Uterus (tissue), 2 donors: ENCODE results near the gene CHD5.

Experiments
- POLR2A ChIP-seq, 2 donors: fragments of 450-650 bp; IDR thresholded peaks; one replicate each; pipeline ENCODE4 v1.6.1; 2016; ENCODE audit warnings: antibody characterized with exemption in 2 of 2, mild to moderate bottlenecking in 1 of 2, moderate library complexity in 1 of 2
- TF ChIP-seq, protein P1 (sequence below), 4 experiments: fragments of 200-600 bp in 2 of 4; fragments of 450-650 bp in 2 of 4; sonication (generic) in 2 of 4; IDR thresholded peaks; one replicate each; pipeline ENCODE4 v1.5.1; 2016 to 2019; ENCODE audit warnings: antibody characterized with exemption in 4 of 4, mild to moderate bottlenecking in 2 of 4, moderate library complexity in 1 of 4

DNA sequence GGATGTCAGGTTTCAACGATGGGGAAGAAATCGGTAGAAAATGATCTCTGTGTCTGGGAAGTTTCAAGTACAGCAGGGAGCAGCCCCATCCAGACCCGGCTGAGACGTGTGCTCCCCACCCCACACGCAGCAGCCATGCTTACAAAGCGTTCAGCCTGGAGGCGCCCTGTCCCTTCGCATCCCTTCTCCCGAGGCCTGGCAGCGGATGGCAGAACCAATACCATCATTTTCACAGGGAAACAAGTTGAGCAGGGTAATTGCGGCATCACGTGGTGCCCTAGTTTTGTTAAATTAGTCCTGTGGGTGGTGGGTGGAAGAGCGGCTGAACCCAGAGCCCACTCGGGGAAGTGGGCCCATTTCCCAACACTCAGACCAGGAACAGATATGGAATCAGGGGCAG lies 110.5 kb downstream of the CHD5 start:
- TF ChIP-seq, protein P1, sequence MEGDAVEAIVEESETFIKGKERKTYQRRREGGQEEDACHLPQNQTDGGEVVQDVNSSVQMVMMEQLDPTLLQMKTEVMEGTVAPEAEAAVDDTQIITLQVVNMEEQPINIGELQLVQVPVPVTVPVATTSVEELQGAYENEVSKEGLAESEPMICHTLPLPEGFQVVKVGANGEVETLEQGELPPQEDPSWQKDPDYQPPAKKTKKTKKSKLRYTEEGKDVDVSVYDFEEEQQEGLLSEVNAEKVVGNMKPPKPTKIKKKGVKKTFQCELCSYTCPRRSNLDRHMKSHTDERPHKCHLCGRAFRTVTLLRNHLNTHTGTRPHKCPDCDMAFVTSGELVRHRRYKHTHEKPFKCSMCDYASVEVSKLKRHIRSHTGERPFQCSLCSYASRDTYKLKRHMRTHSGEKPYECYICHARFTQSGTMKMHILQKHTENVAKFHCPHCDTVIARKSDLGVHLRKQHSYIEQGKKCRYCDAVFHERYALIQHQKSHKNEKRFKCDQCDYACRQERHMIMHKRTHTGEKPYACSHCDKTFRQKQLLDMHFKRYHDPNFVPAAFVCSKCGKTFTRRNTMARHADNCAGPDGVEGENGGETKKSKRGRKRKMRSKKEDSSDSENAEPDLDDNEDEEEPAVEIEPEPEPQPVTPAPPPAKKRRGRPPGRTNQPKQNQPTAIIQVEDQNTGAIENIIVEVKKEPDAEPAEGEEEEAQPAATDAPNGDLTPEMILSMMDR (IDR thresholded peaks at IDR 0.05), result no peak
- no peak for TF ChIP-seq POLR2A (IDR thresholded peaks at IDR 0.05)
